Spinal cord (tissue), 10 donors: ENCODE measurements around the gene GRAP2. TPM values are rescaled to one million over a fixed set of nuclear protein-coding genes. Genes with fewer than 3 reads are reported as not detected.

Experiments used
- DNase-seq, 6 donors: peaks; one replicate each; pipeline versions ENCODE4 v3.0.0 to v3.0.0-alpha.2; 2013 to 2015; ENCODE audit warnings: low spot score in 6 of 6, low read depth in 4 of 6
- H3K27ac ChIP-seq: one replicate; pipeline ENCODE4 v1.5.1; 2013; ENCODE audit warnings: low read depth, low read length, control low read depth
- H3K27me3 ChIP-seq: one replicate; pipeline ENCODE4 v1.6.1; 2013; ENCODE audit warnings: low read length; ENCODE audit not compliant: control insufficient read depth, insufficient read depth
- H3K36me3 ChIP-seq: one replicate; pipeline ENCODE4 v1.6.1; 2013; ENCODE audit warnings: low read length; ENCODE audit not compliant: control insufficient read depth, insufficient read depth
- H3K4me1 ChIP-seq: one replicate; pipeline ENCODE4 v1.6.1; 2013; ENCODE audit warnings: low read length; ENCODE audit not compliant: control insufficient read depth, insufficient read depth
- H3K4me3 ChIP-seq: one replicate; pipeline ENCODE4 v1.5.1; 2013; ENCODE audit warnings: low read depth, low read length, control low read depth
- H3K9me3 ChIP-seq: one replicate; pipeline ENCODE4 v1.6.1; 2013; ENCODE audit warnings: low read length; ENCODE audit not compliant: control insufficient read depth, insufficient read depth
- WGBS: methylation state at CpG from one replicate; pipeline ENCODE4 v1.1.5; 2013; ENCODE audit warnings: missing lambda C conversion rate; ENCODE audit not compliant: insufficient coverage; 5-methylcytosine and 5-hydroxymethylcytosine counted together
- polyA plus RNA-seq, 2 donors: library from polyadenylated mRNA; unstranded; fragments of 120-200 nt; gene quantifications; one replicate each; pipeline ENCODE4 v1.2.1, GENCODE V29; 2013; ENCODE audit not compliant: insufficient read length in 2 of 2
- total RNA-seq, 2 donors: library from RNA; depleted of rRNA in 1 of 2; stranded (reverse); fragments of 120-200 nt in 1 of 2; fragments of >200 nt in 1 of 2; gene quantifications; one replicate each; pipeline versions ENCODE4 v1.2.3 to v1.2.4, GENCODE V29; 2013 to 2014
- donor health status: healthy.

Gene GRAP2
- total and polyA plus RNA-seq, 4 donors = 0.48 to 1.8 (median 0.73) TPM

GRCh38 chr22:39908136-39908535 lies 7.3 kb downstream of the GRAP2 start:
- no peak overlapping the region for H3K27ac ChIP-seq
- H3K9me3 ChIP-seq = no peaks in the 10 kb centered on the region
- no peaks in the 10 kb centered on the region for H3K36me3 ChIP-seq
- no peaks in the 10 kb centered on the region for H3K27me3 ChIP-seq
- 80% methylated on average over 1 of the region's 2 CpGs for WGBS
- DNase-seq = no peak
- no peaks in the 10 kb centered on the region for H3K4me1 ChIP-seq
- no peak overlapping the region for H3K4me3 ChIP-seq

- Histone ChIP-seq H3K36me3 (no peaks in the 10 kb centered on the region), H3K27me3 (no peaks in the 10 kb centered on the region), H3K9me3 (no peaks in the 10 kb centered on the region), H3K4me3 (no peak overlapping the region), H3K4me1 (no peaks in the 10 kb centered on the region), H3K27ac (no peak overlapping the region)
- 90% methylated on average over 3 of the region's 5 CpGs for WGBS
- no peak for DNase-seq
Observed at GRCh38 chr22:39908737-39909136, 7.9 kb downstream of the GRAP2 start.

GRCh38 chr22:39910876-39911613 lies 10.2 kb downstream of the GRAP2 start:
- H3K36me3 ChIP-seq = no peaks in the 10 kb centered on the region
- 92% methylated on average over 2 of the region's 9 CpGs for WGBS
- H3K4me3 ChIP-seq = no peak overlapping the region
- no peak overlapping the region for H3K27ac ChIP-seq
- no peaks in the 10 kb centered on the region for H3K9me3 ChIP-seq
- H3K4me1 ChIP-seq = peaks cover 3% of the 10 kb centered on the region
- no peak for DNase-seq
- no peaks in the 10 kb centered on the region for H3K27me3 ChIP-seq

GRCh38 chr22:39913321-39913720 lies 12.4 kb downstream of the GRAP2 start:
- Histone ChIP-seq H3K27me3 (no peaks in the 10 kb centered on the region), H3K4me1 (peaks cover 4% of the 10 kb centered on the region), H3K36me3 (no peaks in the 10 kb centered on the region), H3K9me3 (no peaks in the 10 kb centered on the region), H3K4me3 (no peak overlapping the region), H3K27ac (no peak overlapping the region)
- DNase-seq = no peak
- 94% methylated on average over 4 of the region's 5 CpGs for WGBS

DNA sequence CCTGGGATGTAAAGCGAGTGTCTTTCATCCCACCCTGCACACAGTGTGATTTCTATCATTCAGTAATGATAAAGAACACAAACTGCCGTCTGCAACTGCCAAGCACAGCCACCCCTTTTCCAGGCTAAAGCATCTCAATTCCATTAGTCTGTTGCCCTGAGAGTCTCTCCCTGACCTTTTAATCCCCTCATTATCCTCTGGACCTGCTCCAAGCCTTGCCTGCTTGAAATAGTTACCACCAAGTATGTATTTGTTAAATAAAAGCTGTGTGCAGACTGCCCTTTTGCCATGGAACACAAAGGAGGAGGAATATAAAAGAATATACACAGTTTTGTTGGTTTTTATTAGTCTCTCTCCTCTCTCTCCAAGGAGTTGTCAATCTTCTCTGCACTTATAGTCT lies 13.0 kb downstream of the GRAP2 start:
- 64% methylated on average over 2 of the region's 2 CpGs for WGBS
- Histone ChIP-seq H3K4me1 (peaks cover 4% of the 10 kb centered on the region), H3K9me3 (no peaks in the 10 kb centered on the region), H3K27ac (no peak overlapping the region), H3K4me3 (no peak overlapping the region), H3K36me3 (no peaks in the 10 kb centered on the region), H3K27me3 (no peaks in the 10 kb centered on the region)
- DNase-seq = no peak

DNA sequence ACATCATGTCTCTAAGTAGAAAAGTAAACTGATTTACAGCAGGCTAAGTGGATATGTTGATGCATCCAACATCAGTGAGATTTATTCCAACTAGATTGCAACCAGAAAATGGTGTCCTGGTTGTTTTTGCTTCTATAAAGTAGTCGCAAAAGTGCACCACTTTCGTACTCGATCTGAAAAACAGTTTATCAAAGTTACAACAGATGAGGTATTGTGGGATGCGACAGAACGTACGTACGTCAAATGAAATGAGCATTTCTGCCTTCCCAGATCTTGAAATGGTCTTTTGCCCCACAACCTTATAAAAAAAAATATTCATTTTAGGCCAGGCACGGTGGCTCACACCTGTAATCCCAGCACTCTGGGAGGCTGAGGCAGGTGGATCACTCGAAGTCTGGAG lies 13.7 kb downstream of the GRAP2 start:
- WGBS = 96% methylated on average over 5 of the region's 9 CpGs
- H3K27me3 ChIP-seq = no peaks in the 10 kb centered on the region
- H3K9me3 ChIP-seq = no peaks in the 10 kb centered on the region
- no peak overlapping the region for H3K4me3 ChIP-seq
- H3K27ac ChIP-seq = no peak overlapping the region
- H3K36me3 ChIP-seq = no peaks in the 10 kb centered on the region
- DNase-seq = no peak
- H3K4me1 ChIP-seq = peaks cover 4% of the 10 kb centered on the region

DNA sequence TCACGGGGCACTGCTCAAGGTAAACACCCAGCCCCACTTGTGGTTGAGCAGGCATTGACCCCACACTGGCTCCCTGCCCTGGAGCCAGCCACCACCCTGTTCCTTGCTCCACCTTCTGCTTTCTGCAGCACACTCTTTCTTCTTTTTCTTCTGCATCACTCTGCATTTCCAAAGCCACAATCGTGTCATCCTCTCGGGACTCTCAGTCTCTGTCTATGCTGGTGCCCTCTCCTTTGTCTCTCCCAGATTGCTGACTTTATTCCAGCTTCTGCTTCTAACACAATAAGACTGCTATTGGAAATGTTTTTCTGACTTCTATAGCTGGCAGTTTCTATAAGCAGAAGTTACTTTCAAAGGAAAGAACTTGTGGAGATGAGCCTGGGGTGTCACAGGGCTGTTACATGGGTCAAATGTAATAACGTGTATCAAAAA lies 14.4 kb downstream of the GRAP2 start:
- Histone ChIP-seq H3K36me3 (no peaks in the 10 kb centered on the region), H3K27ac (no peak overlapping the region), H3K4me1 (peaks cover 4% of the 10 kb centered on the region), H3K9me3 (no peaks in the 10 kb centered on the region), H3K4me3 (no peak overlapping the region), H3K27me3 (no peaks in the 10 kb centered on the region)
- DNase-seq = peak in 1 of 6 donors; percentile 24
- WGBS = 19% methylated on average over 2 of the region's 4 CpGs

- Histone ChIP-seq H3K27me3 (no peaks in the 10 kb centered on the region), H3K36me3 (no peaks in the 10 kb centered on the region), H3K4me1 (peaks cover 4% of the 10 kb centered on the region), H3K4me3 (no peak overlapping the region), H3K27ac (no peak overlapping the region), H3K9me3 (no peaks in the 10 kb centered on the region)
- WGBS = no CpG with 5 or more reads among the region's 3 CpGs
- DNase-seq = no peak
Observed at GRCh38 chr22:39916496-39916895, 15.6 kb downstream of the GRAP2 start.

- no peak overlapping the region for H3K27ac ChIP-seq
- WGBS = 44% methylated on average over 2 of the region's 5 CpGs
Observed at GRCh38 chr22:39917197-39917643, 16.3 kb downstream of the GRAP2 start.

GRCh38 chr22:39917776-39918495 lies 17.1 kb downstream of the GRAP2 start:
- DNase-seq = peak in 1 of 6 donors; percentile 70
- H3K9me3 ChIP-seq = no peaks in the 10 kb centered on the region
- no peak overlapping the region for H3K27ac ChIP-seq
- 75% methylated on average over 5 of the region's 12 CpGs for WGBS
- H3K36me3 ChIP-seq = no peaks in the 10 kb centered on the region
- peaks cover 4% of the 10 kb centered on the region for H3K4me1 ChIP-seq
- no peaks in the 10 kb centered on the region for H3K27me3 ChIP-seq
- H3K4me3 ChIP-seq = no peak overlapping the region

More at GRCh38 chr22:39917197-39917643, 16.3 kb downstream of the GRAP2 start:
- DNase-seq = peak in 2 of 6 donors; percentile 41 to 56
- Histone ChIP-seq H3K9me3 (no peaks in the 10 kb centered on the region), H3K4me1 (peaks cover 4% of the 10 kb centered on the region), H3K27me3 (no peaks in the 10 kb centered on the region), H3K36me3 (no peaks in the 10 kb centered on the region), H3K4me3 (no peak overlapping the region)
